Stimulated activated CD4-positive, alpha-beta T cell treated with anti-CD3 and anti-CD28 coated beads, Interleukin-2, amount 100 ng/mL, for 24 hours (primary cell): ENCODE data around the gene RPRD1B.
"Not testable (repeated sequence)": the region's sequence is repeated elsewhere in the genome, so short reads cannot be mapped to it uniquely, and the experiment has no call there.

ENCODE experiments used
- DNase-seq, 2 donors: peaks; one replicate each; pipeline ENCODE4 v3.0.0-alpha.2; 2020

Gene RPRD1B

GRCh38 chr20:38001981-38002380 is 31.6 kb upstream of the RPRD1B start:
- DNase-seq: no peak

GRCh38 chr20:38002422-38002821 is 31.1 kb upstream of the RPRD1B start:
- DNase-seq: no peak

GRCh38 chr20:38004416-38004815 is 29.1 kb upstream of the RPRD1B start:
- no peak for DNase-seq

GRCh38 chr20:38005903-38006302 is 27.6 kb upstream of the RPRD1B start:
- no peak for DNase-seq

- DNase-seq: no peak
Observed at GRCh38 chr20:38007526-38007925, 26.0 kb upstream of the RPRD1B start.

GRCh38 chr20:38008233-38008944 is 25.2 kb upstream of the RPRD1B start:
- no peak for DNase-seq

- not testable (repeated sequence) for DNase-seq
Observed at GRCh38 chr20:38009416-38009815, 24.1 kb upstream of the RPRD1B start.

GRCh38 chr20:38011696-38012095 is 21.9 kb upstream of the RPRD1B start:
- no peak for DNase-seq

GRCh38 chr20:38012332-38012731 is 21.2 kb upstream of the RPRD1B start:
- DNase-seq: no peak

- DNase-seq: no peak
Observed at GRCh38 chr20:38013887-38014286, 19.7 kb upstream of the RPRD1B start.

GRCh38 chr20:38017959-38018358 is 15.6 kb upstream of the RPRD1B start:
- no peak for DNase-seq

GRCh38 chr20:38018385-38018784 is 15.2 kb upstream of the RPRD1B start:
- no peak for DNase-seq

GRCh38 chr20:38021087-38021772 is 12.3 kb upstream of the RPRD1B start:
- DNase-seq: no peak

GRCh38 chr20:38023181-38024001 is 10.2 kb upstream of the RPRD1B start:
- no peak for DNase-seq

- no peak for DNase-seq
Observed at GRCh38 chr20:38024496-38024895, 9.1 kb upstream of the RPRD1B start.

- no peak for DNase-seq
Observed at GRCh38 chr20:38029453-38029852, 4.1 kb upstream of the RPRD1B start.

- no peak for DNase-seq
Observed at GRCh38 chr20:38031957-38032356, 1.6 kb upstream of the RPRD1B start.

GRCh38 chr20:38032585-38033329 is 789 bp upstream of the RPRD1B start:
- peak in 1 of 2 donors; percentile 67 for DNase-seq

GRCh38 chr20:38034108-38034649 is 633 bp downstream of the RPRD1B start:
- peak in 1 of 2 donors; percentile 5 for DNase-seq

GRCh38 chr20:38034961-38035360 is 1.4 kb downstream of the RPRD1B start:
- no peak for DNase-seq

GRCh38 chr20:38036366-38036765 is 2.8 kb downstream of the RPRD1B start:
- no peak for DNase-seq

GRCh38 chr20:38040276-38040675 is 6.7 kb downstream of the RPRD1B start:
- DNase-seq: no peak
